Neural progenitor cell (in vitro differentiated cells): Measurements from ENCODE around the gene PRM1. TPM values are rescaled to one million over a fixed set of nuclear protein-coding genes. Genes with fewer than 3 reads are reported as not detected.

Source experiments
- DNase-seq: peaks from one replicate; pipeline ENCODE4 v3.0.0-alpha.2; 2016; ENCODE audit warnings: low spot score
- H2AFZ ChIP-seq: fragments of 200-600 bp; sonication (generic); replicated peaks from 2 replicates; pipeline ENCODE4 v1.6.1; 2016; ENCODE audit warnings: antibody characterized with exemption
- H3F3A ChIP-seq: fragments of 200-600 bp; sonication (generic); 2 replicates; pipeline ENCODE4 v1.6.1; 2016; ENCODE audit warnings: antibody characterized with exemption, low read depth
- H3K27ac ChIP-seq: fragments of 200-600 bp; sonication (generic); 2 replicates; pipeline ENCODE4 v1.5.1; 2016; ENCODE audit warnings: mild to moderate bottlenecking
- H3K27me3 ChIP-seq: fragments of 200-600 bp; sonication (generic); 2 replicates; pipeline ENCODE4 v1.6.1; 2016; ENCODE audit warnings: mild to moderate bottlenecking, moderate library complexity
- H3K36me3 ChIP-seq: fragments of 200-600 bp; sonication (generic); 2 replicates; pipeline ENCODE4 v1.5.1; 2016
- H3K4me1 ChIP-seq: fragments of 200-600 bp; sonication (generic); 2 replicates; pipeline ENCODE4 v1.6.1; 2016; ENCODE audit warnings: mixed run types
- H3K4me2 ChIP-seq: fragments of 200-600 bp; sonication (generic); 2 replicates; pipeline ENCODE4 v1.6.1; 2016
- H3K4me3 ChIP-seq: fragments of 200-600 bp; sonication (generic); 2 replicates; pipeline ENCODE4 v1.5.1; 2016
- H3K79me2 ChIP-seq: fragments of 200-600 bp; sonication (generic); 2 replicates; pipeline ENCODE4 v1.6.1; 2016; ENCODE audit warnings: low read depth
- H3K9ac ChIP-seq: fragments of 200-600 bp; sonication (generic); 2 replicates; pipeline ENCODE4 v1.6.1; 2016
- H3K9me3 ChIP-seq: fragments of 200-600 bp; sonication (generic); 2 replicates; pipeline ENCODE4 v1.5.1; 2016; ENCODE audit warnings: low read depth
- H4K20me1 ChIP-seq: fragments of 200-600 bp; sonication (generic); 2 replicates; pipeline ENCODE4 v1.6.1; 2016; ENCODE audit warnings: low read depth
- H3K27ac Mint-ChIP-seq: 3 replicates; pipeline ENCODE4 v1.8.0; 2021; ENCODE audit warnings: mixed read lengths
- H3K27me3 Mint-ChIP-seq: 2 replicates; pipeline ENCODE4 v1.8.0; 2022; ENCODE audit warnings: low read depth, mild to moderate bottlenecking, inconsistent platforms, moderate library complexity, mixed read lengths; ENCODE audit not compliant: insufficient read depth
- H3K36me3 Mint-ChIP-seq: 3 replicates; pipeline ENCODE4 v1.8.0; 2021; ENCODE audit warnings: mixed read lengths
- H3K4me1 Mint-ChIP-seq: 3 replicates; pipeline ENCODE4 v1.8.0; 2021; ENCODE audit warnings: mixed read lengths
- H3K4me3 Mint-ChIP-seq: 3 replicates; pipeline ENCODE4 v1.8.0; 2021; ENCODE audit warnings: mild to moderate bottlenecking, moderate library complexity, mixed read lengths
- H3K9me3 Mint-ChIP-seq: 3 replicates; pipeline ENCODE4 v1.8.0; 2020; ENCODE audit warnings: mixed read lengths
- EZH2 ChIP-seq: fragments of 200-600 bp; sonication (generic); IDR thresholded peaks from 2 replicates; pipeline ENCODE4 v1.6.1; 2017; ENCODE audit warnings: antibody characterized with exemption, mild to moderate bottlenecking, moderate library complexity
- EZH2phosphoT487 ChIP-seq: fragments of 200-600 bp; sonication (generic); IDR thresholded peaks from 2 replicates; pipeline ENCODE4 v1.6.1; 2017; ENCODE audit warnings: antibody characterized with exemption
- total RNA-seq: library from RNA; depleted of rRNA; stranded (reverse); fragments of >200 nt; gene quantifications from 2 replicates; pipeline ENCODE4 v1.2.3, GENCODE V29; 2015; ENCODE audit warnings: low replicate concordance
- TF ChIP-seq, protein P1 (sequence below): fragments of 200-600 bp; sonication (generic); IDR thresholded peaks from 2 replicates; pipeline ENCODE4 v1.5.1; 2017; ENCODE audit warnings: antibody characterized with exemption, mild to moderate bottlenecking

PRM1 gene
- total RNA-seq, 1 donor from 2014 or later = not detected

DNA sequence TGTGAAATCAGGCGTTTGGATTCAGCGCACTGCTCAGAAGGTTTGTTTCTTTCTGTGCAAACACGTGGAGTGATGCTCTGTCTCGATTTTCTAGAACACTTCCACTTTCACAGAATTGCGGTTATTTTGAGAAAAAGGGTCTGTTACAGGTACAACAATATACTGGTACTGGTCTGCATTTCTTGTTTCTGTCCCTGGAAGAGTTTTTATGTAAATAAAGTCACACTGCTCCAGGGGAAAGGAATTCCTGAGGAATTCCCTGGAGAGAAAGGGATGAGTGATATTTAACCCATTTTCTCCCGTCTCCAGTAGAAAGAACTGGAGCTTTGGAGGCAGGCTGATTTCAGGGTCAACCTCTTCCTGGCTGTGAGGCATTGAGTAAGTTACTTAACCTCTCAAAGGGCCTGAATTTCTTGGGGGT is 48.0 kb upstream of the PRM1 start:
- no peak overlapping the region for H3K4me3 ChIP-seq
- DNase-seq = peak; percentile 56
- H3K9ac ChIP-seq = no peak overlapping the region

GRCh38 chr16:11328172-11329070 is 47.3 kb upstream of the PRM1 start:
- Histone ChIP-seq H3K27ac (peak overlapping the region; percentile 46), H3K4me3 (no peak overlapping the region), H3K27me3 (no peaks in the 10 kb centered on the region), H2AFZ (peak overlapping the region; percentile 58), H4K20me1 (no peaks in the 10 kb centered on the region), H3K36me3 (no peaks in the 10 kb centered on the region), H3K4me2 (peak overlapping the region; percentile 40), H3K4me1 (peaks cover 18% of the 10 kb centered on the region), H3F3A (peaks cover 24% of the 10 kb centered on the region), H3K9me3 (no peaks in the 10 kb centered on the region), H3K9ac (no peak overlapping the region), H3K79me2 (no peaks in the 10 kb centered on the region)
- Mint-ChIP-seq H3K27me3 (peaks cover 15% of the 10 kb centered on the region), H3K36me3 (no peaks in the 10 kb centered on the region), H3K4me3 (peak overlapping the region; percentile 75), H3K4me1 (peaks cover 49% of the 10 kb centered on the region), H3K27ac (peak overlapping the region; percentile 96), H3K9me3 (no peaks in the 10 kb centered on the region)
- no peak for TF ChIP-seq EZH2
- DNase-seq = peak; percentile 81

More for the DNA sequence above, 48.0 kb upstream of the PRM1 start:
- no peaks in the 10 kb centered on the region for H3K36me3 ChIP-seq
- TF ChIP-seq EZH2 (no peak), EZH2phosphoT487 (no peak)
- H3K27ac Mint-ChIP-seq = peak overlapping the region; percentile 96
- H3K9me3 ChIP-seq = no peaks in the 10 kb centered on the region
- peak overlapping the region; percentile 46 for H3K27ac ChIP-seq
- H3K4me3 Mint-ChIP-seq = peak overlapping the region; percentile 67
- H2AFZ ChIP-seq = peak overlapping the region; percentile 14
- H3K36me3 Mint-ChIP-seq = no peaks in the 10 kb centered on the region
- peaks cover 15% of the 10 kb centered on the region for H3K27me3 Mint-ChIP-seq
- H4K20me1 ChIP-seq = no peaks in the 10 kb centered on the region
- no peaks in the 10 kb centered on the region for H3K9me3 Mint-ChIP-seq
- H3F3A ChIP-seq = peaks cover 24% of the 10 kb centered on the region
- H3K4me1 ChIP-seq = peaks cover 18% of the 10 kb centered on the region
- H3K79me2 ChIP-seq = no peaks in the 10 kb centered on the region
- no peaks in the 10 kb centered on the region for H3K27me3 ChIP-seq
- peak overlapping the region; percentile 40 for H3K4me2 ChIP-seq
- peaks cover 55% of the 10 kb centered on the region for H3K4me1 Mint-ChIP-seq

GRCh38 chr16:11327277-11328171 is 46.4 kb upstream of the PRM1 start:
- Histone ChIP-seq H3K36me3 (no peaks in the 10 kb centered on the region), H3K4me1 (peaks cover 18% of the 10 kb centered on the region), H3K4me2 (no peak overlapping the region), H3K4me3 (no peak overlapping the region), H3F3A (peaks cover 24% of the 10 kb centered on the region), H2AFZ (no peak overlapping the region), H3K9me3 (no peaks in the 10 kb centered on the region), H3K9ac (no peak overlapping the region), H3K27ac (no peak overlapping the region), H4K20me1 (no peaks in the 10 kb centered on the region), H3K79me2 (no peaks in the 10 kb centered on the region), H3K27me3 (no peaks in the 10 kb centered on the region)
- Mint-ChIP-seq H3K27me3 (peaks cover 15% of the 10 kb centered on the region), H3K9me3 (no peaks in the 10 kb centered on the region), H3K4me1 (peaks cover 46% of the 10 kb centered on the region), H3K36me3 (no peaks in the 10 kb centered on the region), H3K4me3 (no peak overlapping the region), H3K27ac (peak overlapping the region; percentile 95)
- TF ChIP-seq EZH2 = no peak
- TF ChIP-seq, protein P1, sequence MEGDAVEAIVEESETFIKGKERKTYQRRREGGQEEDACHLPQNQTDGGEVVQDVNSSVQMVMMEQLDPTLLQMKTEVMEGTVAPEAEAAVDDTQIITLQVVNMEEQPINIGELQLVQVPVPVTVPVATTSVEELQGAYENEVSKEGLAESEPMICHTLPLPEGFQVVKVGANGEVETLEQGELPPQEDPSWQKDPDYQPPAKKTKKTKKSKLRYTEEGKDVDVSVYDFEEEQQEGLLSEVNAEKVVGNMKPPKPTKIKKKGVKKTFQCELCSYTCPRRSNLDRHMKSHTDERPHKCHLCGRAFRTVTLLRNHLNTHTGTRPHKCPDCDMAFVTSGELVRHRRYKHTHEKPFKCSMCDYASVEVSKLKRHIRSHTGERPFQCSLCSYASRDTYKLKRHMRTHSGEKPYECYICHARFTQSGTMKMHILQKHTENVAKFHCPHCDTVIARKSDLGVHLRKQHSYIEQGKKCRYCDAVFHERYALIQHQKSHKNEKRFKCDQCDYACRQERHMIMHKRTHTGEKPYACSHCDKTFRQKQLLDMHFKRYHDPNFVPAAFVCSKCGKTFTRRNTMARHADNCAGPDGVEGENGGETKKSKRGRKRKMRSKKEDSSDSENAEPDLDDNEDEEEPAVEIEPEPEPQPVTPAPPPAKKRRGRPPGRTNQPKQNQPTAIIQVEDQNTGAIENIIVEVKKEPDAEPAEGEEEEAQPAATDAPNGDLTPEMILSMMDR = no peak
- no peak for TF ChIP-seq EZH2phosphoT487
- no peak for DNase-seq

DNA sequence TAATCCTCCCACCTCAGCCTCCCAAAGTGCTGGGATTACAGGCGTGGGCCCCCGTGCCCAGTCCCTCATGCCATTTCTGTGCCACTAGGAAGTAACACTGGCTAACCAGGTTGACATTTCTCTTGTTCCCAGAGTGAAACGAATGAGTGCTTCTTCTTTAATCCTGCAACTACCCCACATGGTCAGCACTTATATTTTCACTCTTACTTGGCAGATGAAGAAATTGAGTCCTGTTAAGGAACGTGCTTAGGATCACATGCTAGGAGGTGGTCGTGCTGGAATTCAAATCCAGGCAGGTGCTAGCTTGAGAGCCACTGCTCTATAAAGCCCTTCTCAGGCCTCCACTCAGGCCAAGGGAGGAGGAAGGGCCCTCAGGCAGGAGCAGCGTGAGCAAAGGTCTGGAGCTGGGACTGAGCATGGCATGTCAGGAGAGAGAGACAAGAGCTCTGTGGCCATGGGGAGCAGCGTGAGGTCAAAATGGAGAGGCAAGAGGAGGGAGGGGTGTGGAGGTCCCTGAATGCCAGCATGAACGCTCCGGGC is 45.7 kb upstream of the PRM1 start:
- Mint-ChIP-seq H3K4me1 (peaks cover 46% of the 10 kb centered on the region), H3K27me3 (peaks cover 18% of the 10 kb centered on the region)

More for the DNA sequence above, 45.7 kb upstream of the PRM1 start:
- Histone ChIP-seq H3K4me3 (no peak overlapping the region), H3K79me2 (no peaks in the 10 kb centered on the region), H3K36me3 (no peaks in the 10 kb centered on the region), H4K20me1 (no peaks in the 10 kb centered on the region), H3K9me3 (no peaks in the 10 kb centered on the region), H3F3A (peaks cover 28% of the 10 kb centered on the region), H3K4me1 (peaks cover 18% of the 10 kb centered on the region), H3K4me2 (no peak overlapping the region), H3K9ac (no peak overlapping the region), H3K27me3 (no peaks in the 10 kb centered on the region), H3K27ac (no peak overlapping the region), H2AFZ (no peak overlapping the region)
- H3K36me3 Mint-ChIP-seq = no peaks in the 10 kb centered on the region
- peak overlapping the region; percentile 48 for H3K4me3 Mint-ChIP-seq
- H3K9me3 Mint-ChIP-seq = no peaks in the 10 kb centered on the region
- DNase-seq = no peak
- peak overlapping the region; percentile 79 for H3K27ac Mint-ChIP-seq
- TF ChIP-seq, protein P1 = no peak
- TF ChIP-seq EZH2 (no peak), EZH2phosphoT487 (no peak)
